GM19351 (cell line): ENCODE data around the gene RBM20.
A peak's percentile ranks its signal among the peaks of the same experiment; 100 is the strongest.

Source experiments
- ATAC-seq: cut with Tn5 transposase; IDR thresholded peaks from one replicate; pipeline ENCODE4 v1.9.1; 2021; ENCODE audit warnings: mild to moderate bottlenecking, moderate library complexity; ENCODE audit not compliant: unreplicated experiment

RBM20 gene

DNA sequence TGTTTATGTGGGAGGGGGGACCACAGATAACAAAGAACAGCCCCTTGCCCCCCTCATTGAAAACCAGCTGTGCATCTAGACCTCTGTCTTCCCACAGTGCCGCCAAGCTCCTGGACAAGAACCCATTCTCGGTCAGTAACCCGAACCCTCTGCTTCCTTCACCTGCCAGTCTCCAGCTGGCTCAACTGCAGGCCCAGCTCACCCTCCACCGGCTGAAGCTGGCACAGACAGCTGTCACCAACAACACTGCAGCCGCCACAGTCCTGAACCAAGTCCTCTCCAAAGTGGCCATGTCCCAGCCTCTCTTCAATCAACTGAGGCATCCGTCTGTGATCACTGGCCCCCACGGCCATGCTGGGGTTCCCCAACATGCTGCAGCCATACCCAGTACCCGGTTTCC is 136.6 kb downstream of the RBM20 start:
- no peak for ATAC-seq

GRCh38 chr10:110781139-110781538 is 137.0 kb downstream of the RBM20 start:
- no peak for ATAC-seq

- no peak for ATAC-seq
These were observed 138.5 kb downstream of the RBM20 start for GRCh38 chr10:110782616-110783015.

DNA sequence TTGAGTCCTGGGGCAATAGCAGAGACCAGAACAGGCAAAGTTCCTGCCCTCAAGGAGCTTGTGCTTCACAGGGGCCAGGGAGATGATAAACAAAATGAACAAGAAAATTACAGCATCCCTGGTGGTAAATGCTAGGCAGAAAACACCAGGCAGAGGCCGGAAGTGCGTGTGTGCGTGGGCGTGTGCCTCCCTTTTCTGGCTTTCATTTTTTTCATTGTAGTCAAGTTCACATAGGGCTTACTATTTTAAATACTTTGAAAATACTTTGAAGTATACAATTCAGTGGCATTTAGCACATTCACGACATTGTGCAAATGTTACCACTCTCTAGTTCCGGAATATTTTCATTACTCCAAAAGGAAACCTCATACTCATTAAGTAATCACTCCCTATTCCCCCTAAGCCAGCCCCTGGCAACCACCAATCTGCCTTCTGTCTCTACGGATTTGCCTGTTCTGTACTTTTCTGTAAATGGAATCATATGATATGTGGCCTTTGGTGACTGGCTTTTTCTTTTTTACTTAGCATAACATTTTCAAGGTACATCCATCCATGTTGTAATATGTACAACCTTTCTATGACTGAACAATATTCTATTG is 139.5 kb downstream of the RBM20 start:
- no peak for ATAC-seq

DNA sequence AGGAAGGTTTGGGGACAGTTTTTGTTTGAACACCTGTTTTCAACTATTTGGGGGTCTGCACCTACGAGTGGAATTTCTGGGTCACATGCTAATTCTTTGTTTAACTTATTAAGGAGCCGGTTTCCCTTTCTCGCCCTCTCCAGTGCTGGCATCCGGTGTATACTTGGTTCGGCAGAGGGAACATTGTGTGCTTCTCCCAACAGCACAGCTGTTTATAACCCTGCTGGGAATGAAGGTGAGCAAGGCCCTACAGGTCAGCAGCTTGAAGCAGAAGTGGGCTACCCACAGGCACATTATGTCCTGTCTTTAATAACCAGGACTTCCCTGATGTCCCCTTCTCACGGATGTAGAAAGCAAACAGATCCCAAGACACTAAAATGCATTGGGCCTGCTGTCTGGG is 140.1 kb downstream of the RBM20 start:
- no peak for ATAC-seq

- no peak for ATAC-seq
These were observed 142.0 kb downstream of the RBM20 start for GRCh38 chr10:110786172-110786571.

DNA sequence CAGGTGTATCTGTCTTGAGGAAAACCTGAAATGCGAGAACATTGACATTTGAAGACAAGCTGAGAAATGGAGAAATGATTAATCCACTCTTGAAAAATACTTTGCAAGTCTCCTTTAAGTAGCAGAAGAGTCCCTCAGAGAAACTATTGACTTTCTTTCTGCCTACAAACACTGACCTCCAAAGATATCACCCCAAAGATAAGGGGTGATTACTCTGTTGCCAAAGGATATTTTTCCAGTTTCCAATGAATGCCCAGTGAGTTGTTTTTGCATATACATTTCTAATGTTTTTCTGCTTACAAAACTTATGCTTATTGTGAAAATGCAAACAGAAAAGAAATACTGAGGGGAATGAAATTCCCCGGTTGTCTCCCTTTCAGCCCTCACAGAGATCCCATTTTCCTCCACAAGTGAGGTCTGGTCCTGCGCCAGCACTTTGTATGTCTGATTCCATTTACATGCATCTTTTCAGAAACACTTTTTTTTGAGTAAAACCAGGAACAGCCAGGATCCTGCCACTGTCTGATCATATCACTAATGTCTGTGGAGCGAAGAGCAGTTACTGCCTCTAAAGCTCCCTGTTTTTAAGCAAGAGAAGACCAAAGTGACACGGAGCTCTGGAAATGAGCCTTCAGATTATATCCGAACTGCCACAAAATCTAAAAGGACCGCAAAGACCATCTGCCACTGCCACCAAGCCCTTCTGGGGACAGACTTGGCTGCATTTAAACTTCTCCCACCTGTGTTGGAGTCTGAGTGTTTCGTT is 144.7 kb downstream of the RBM20 start:
- no peak for ATAC-seq

DNA sequence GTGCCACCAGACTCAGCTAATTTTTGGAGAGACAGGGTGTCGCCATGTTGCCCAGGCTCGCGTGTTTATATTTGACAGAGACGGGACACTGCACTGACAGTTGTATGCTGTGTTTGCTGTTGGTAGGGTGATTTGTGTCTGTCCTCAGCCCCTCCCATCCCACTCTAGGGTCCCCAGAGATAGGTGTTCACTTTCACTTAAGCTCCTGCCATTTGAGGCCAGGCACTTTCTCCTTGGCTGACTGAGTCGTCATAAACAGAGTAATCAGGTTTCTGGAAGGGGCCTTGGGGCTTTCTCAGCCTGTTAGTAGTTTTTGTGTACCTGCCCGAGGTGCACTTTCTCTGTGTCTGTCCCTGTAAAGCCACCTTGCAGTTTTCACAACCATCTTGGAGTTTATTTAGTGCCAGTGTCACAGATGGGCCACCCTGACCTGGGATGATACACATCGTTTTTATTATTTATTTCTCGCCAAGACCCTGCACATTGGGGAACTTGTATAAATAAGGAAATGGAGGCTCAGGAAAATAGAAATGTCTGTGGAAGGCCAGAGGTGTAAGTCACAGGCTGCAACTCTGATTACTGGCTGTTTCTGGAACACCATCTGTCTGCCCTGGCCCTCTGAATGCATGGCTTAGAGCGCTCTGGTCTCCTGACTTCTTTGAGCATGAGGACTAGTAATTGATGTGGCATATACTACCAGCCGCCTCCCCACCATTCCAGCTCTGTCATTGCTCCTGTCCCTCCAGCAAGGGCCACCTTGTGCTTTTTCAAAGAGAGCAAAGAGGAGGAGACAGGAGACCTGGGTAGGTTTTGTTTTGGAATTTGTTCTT is 145.7 kb downstream of the RBM20 start:
- ATAC-seq, result no peak

- no peak for ATAC-seq
These were observed 146.9 kb downstream of the RBM20 start for GRCh38 chr10:110790913-110791506.

GRCh38 chr10:110791541-110792073 is 147.5 kb downstream of the RBM20 start:
- no peak for ATAC-seq

DNA sequence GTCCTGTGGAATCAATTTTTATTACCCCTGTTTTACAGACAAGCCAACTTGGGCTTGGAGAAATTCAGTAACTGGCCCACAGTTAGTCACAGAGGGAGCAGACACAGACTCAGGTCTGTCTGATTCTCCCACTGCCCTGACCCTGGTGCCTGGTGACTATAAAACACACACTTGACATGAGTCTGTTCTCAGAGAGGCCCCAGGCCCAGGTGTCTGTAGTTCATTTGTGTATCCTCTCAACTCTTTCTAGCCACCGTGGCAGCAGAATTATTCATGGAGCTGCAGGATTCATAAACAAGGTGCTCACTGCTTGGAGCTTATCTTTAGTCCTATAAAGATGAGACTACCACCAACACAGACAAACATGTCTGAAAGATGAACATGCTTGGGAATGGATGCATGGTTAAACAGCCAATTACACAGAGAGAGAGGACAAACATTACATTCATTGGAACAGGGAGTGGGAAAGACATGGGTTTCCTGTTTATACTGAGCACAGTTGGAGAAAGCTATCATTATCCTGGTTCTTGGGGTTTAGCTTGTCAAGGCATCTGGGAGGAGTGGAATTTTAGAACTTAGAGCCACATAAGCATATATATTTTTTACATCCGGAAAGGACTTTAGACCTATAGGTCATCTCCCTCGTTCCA is 148.5 kb downstream of the RBM20 start:
- no peak for ATAC-seq

- ATAC-seq, result no peak
These were observed 149.1 kb downstream of the RBM20 start for GRCh38 chr10:110793128-110793812.

DNA sequence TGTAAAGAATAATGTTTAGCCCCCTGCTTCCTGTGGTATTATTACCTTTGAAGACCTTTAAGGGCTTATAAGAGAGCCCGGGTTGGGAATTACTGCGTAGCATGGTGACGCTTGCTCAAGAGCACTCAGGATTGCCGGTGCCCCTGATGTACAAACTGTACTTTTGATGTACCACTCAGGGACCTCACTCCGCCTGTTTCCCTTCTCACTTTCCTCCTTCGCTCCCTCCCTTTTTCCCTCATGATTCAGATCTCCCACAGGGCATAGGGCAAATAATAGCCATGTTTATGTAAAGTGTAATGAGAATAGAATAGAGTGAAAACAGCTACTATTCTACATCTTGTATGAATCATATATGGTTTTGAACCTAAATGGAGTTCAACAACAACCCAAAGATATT is 149.8 kb downstream of the RBM20 start:
- no peak for ATAC-seq

- ATAC-seq, result no peak
These were observed 150.7 kb downstream of the RBM20 start for GRCh38 chr10:110794808-110795207.

- ATAC-seq, result no peak
These were observed 153.3 kb downstream of the RBM20 start for GRCh38 chr10:110797416-110797815.

DNA sequence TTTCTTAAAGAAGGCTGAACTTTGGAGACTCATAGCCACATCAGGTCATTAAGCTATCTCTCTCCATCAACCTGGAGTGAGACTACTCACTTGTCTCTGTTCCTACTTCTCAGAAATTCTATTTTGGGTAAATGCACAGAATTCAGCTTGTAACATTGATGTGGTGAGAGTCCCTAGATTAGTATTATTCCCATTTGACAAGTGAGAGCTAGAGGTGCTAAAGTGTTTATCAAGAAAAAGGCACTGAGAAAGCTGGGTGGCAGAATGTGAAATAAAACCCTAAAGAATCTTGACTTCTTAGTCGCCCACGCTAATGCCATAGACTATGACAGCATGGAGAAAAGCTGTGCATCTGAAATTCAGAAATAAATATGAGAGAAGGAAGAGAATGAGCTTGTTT is 154.2 kb downstream of the RBM20 start:
- no peak for ATAC-seq

DNA sequence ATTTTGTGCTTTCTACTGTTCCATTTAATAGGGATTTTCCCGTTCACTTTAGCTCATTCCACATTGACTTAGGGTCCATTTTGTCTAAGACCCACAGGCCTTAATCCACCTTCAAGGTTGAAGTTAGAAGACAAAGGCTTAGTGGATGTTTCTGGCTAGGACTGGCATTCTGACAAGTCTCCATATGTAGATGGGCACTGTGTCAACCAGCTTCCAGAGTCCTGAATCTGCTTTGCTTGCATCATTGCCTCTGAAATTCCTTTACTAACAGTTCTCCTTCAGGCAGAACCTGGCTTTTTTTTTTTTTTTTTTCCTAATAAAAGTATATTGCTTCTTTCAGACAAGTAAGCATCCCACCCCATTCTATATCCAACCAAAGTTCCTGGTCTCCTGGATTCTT is 158.0 kb downstream of the RBM20 start:
- no peak for ATAC-seq

GRCh38 chr10:110802551-110803238 is 158.6 kb downstream of the RBM20 start:
- peak; percentile 54 for ATAC-seq

GRCh38 chr10:110803239-110803749 is 159.2 kb downstream of the RBM20 start:
- peak; percentile 72 for ATAC-seq
